ENCODE data around the gene GRK7.
A peak's percentile ranks its signal among the peaks of the same experiment; 100 is the strongest.

GRK7 gene

GRCh38 chr3:141737093-141737492 lies 26.1 kb upstream of the GRK7 start:
- no peak overlapping the region for H3K4me3 ChIP-seq (ENCODE audit: low read depth, low read length)
- no peak for DNase-seq
- no peaks in the 10 kb centered on the region for H3K36me3 ChIP-seq (replicated peaks)
- in situ Hi-C loops (cut with HindIII; ENCODE audit: low pct_ligation_motif_present, low sequenced_read_pairs): no loop called here
- TF ChIP-seq CTCF (IDR thresholded peaks at IDR 0.05; ENCODE audit: low read depth, low read length, missing control alignments): no peak
- H3K27ac ChIP-seq: no peak overlapping the region
- no peaks in the 10 kb centered on the region for H3K27me3 ChIP-seq (replicated peaks)

GRCh38 chr3:141737678-141738021 lies 25.6 kb upstream of the GRK7 start:
- in situ Hi-C loops (cut with HindIII; ENCODE audit: low pct_ligation_motif_present, low sequenced_read_pairs): no loop called here
- peak overlapping the region; percentile 56 for H3K27ac ChIP-seq
- no peaks in the 10 kb centered on the region for H3K36me3 ChIP-seq (replicated peaks)
- no peaks in the 10 kb centered on the region for H3K27me3 ChIP-seq (replicated peaks)
- no peak for DNase-seq
- TF ChIP-seq CTCF (IDR thresholded peaks at IDR 0.05; ENCODE audit: low read depth, low read length, missing control alignments): no peak
- peak overlapping the region; percentile 46 for H3K4me3 ChIP-seq (ENCODE audit: low read depth, low read length)

DNA sequence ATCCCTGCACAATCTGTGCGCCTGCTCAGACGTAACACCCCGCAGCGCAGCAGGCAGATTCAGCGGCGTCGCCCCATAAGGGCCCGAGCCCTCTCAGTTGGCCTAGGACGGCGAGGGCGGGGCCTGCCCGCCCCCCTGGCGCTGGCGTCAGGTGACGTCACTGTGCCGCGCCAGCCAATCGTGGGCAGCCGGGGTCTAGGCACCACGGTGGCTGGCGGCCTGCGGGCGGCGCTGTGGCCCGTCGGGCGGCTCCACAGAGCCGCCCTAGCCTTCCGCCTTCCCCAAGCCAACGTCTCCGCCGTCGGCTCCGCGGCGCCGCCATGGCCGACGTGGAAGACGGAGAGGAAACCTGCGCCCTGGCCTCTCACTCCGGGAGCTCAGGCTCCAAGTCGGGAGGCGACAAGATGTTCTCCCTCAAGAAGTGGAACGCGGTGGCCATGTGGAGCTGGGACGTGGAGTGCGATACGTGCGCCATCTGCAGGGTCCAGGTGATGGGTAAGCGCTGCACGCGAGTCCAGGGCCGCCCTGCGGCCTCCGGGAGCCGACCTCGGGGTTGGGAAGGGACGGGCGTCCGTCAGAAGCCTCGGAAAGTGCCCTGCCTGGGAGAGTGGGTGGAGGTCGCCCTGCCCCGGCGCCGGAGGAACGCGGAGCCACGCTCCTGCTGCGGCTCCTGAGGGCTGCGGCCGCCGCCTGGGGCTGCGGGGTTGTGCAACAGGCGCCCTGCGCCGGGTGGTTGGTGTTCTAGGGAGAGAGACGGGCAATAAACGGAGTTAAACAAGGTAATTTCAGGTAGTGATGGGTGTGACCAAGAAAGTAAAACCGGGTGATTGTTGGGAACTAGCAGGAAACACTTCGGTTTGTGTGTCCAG lies 25.0 kb upstream of the GRK7 start, which contains the start of gene RNF7:
RNF7 (plus strand) TSS at position 277 of the 869 bp plus-strand sequence; CDS start at position 321, 44 bp downstream.
- peak; percentile 90 for DNase-seq
- Histone ChIP-seq H3K4me3 (ENCODE audit: low read depth, low read length) (peak within 1 kb of the TSS; percentile 98), H3K27me3 (replicated peaks) (no peaks in the 10 kb centered on the region), H3K36me3 (replicated peaks) (no peaks in the 10 kb centered on the region), H3K27ac (peak within 1 kb of the TSS; percentile 69)
- peak; percentile 56 for TF ChIP-seq CTCF (IDR thresholded peaks at IDR 0.05; ENCODE audit: low read depth, low read length, missing control alignments)
- in situ Hi-C loops (cut with HindIII; ENCODE audit: low pct_ligation_motif_present, low sequenced_read_pairs): no loop called here

DNA sequence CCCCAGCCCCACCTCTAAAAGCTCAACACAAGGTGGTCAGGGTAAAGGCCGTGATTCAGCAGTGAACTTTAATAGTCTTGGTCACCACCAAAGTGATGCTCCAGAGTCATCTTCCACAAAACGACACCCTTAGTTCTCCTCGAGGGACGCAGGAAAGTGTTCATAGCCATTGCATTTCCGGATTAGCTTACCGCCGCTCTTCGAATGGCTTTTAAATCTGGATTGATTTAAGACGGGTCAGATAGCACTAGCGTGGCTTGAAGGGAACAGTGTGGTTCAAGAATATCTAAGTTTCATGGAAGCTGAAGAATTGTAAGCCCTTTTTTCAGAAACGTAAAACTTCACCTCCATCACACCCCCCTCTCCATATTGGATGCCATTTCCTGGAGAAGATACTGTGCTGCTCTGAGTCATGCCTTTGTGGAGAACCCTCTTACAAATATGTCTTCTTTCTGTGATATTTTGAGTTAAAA lies 24.3 kb upstream of the GRK7 start:
- Histone ChIP-seq H3K36me3 (replicated peaks) (no peaks in the 10 kb centered on the region), H3K27ac (peak overlapping the region; percentile 69), H3K4me3 (ENCODE audit: low read depth, low read length) (peak overlapping the region; percentile 98), H3K27me3 (replicated peaks) (no peaks in the 10 kb centered on the region)
- in situ Hi-C loops (cut with HindIII; ENCODE audit: low pct_ligation_motif_present, low sequenced_read_pairs): no loop called here
- peak; percentile 30 for DNase-seq
- TF ChIP-seq CTCF (IDR thresholded peaks at IDR 0.05; ENCODE audit: low read depth, low read length, missing control alignments): no peak

GRCh38 chr3:141739731-141740130 lies 23.5 kb upstream of the GRK7 start:
- no peaks in the 10 kb centered on the region for H3K27me3 ChIP-seq (replicated peaks)
- H3K27ac ChIP-seq: peak overlapping the region; percentile 69
- in situ Hi-C loops (cut with HindIII; ENCODE audit: low pct_ligation_motif_present, low sequenced_read_pairs): no loop called here
- peak overlapping the region; percentile 98 for H3K4me3 ChIP-seq (ENCODE audit: low read depth, low read length)
- no peak for DNase-seq
- no peak for TF ChIP-seq CTCF (IDR thresholded peaks at IDR 0.05; ENCODE audit: low read depth, low read length, missing control alignments)
- peaks cover 3% of the 10 kb centered on the region for H3K36me3 ChIP-seq (replicated peaks)

Measured in brain microvascular endothelial cell (primary cell).